Stimulated activated CD4-positive, alpha-beta T cell treated with anti-CD3 and anti-CD28 coated beads, Interleukin-1b, Interleukin-23, amount 100 ng/mL, for 48 hours (primary cell): Measurements from ENCODE around the gene RGMA.
"Not testable (repeated sequence)": the region's sequence is repeated elsewhere in the genome, so short reads cannot be mapped to it uniquely, and the experiment has no call there.

Source experiments
- DNase-seq: peaks from one replicate; pipeline ENCODE4 v3.0.0-alpha.2; 2020

Gene RGMA

DNA sequence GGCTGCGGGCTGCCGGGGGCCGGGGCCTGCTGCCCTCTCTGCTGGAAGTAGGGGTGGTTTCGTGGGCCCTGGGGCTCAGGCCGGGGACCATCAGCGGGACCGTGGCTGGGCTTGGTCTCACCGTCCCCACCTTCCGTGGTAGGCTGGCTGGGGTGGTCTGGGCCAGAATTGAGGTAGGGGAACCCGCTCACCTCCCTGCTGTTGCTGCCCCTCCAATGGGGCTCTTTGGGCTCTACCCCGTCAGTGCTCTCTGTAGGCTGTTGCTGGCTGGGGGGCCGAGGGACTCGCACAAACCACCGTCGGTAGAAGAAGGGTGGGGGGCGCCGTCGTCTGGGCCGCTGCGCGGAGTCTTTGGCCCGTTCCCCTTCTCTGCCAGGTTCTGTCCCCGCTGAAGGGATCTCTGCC, 23.4 kb downstream of the RGMA start:
- no peak for DNase-seq

DNA sequence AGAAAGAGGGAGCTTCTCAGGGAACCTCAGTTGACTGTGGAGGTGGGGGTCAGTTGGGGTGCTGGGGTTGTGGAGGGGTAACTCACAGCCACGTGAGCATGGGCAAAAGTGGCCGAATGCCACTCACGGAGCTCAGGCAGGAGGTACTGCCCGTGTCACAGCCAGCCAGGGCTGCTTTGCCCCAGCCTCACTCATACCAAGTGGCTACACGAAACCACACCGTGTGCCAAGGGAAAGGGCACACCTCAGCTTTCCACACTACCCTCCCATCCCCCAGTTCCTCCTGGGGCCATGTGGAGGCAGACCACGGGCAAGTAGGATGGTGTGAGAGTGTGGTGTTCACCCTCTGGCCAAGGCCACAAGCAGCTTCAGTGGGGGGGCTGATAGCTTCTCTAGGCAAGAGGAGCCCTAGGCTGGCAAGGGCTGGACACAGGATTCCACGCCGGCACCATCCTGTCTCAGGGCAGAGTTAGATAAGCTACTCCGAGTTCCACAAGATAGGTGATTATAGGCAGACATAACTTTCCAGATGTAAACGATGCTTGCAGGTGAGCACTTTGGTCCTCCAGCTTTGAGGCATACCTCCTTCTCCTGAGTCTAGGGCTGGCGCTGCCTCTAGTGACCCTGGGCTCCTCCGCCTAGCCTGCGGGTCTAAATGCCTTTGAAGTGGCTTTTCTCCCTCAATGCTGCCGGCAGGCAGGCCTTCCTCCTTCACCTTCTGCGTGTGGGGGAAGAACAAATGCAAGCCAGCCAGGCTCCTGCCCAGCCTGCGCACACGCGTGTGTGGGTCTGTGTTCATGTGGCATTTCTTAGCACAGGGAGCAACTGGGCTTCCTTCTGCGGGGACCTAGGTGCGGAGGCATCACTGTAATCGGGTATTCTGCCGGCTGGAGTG, 25.0 kb downstream of the RGMA start:
- no peak for DNase-seq

DNA sequence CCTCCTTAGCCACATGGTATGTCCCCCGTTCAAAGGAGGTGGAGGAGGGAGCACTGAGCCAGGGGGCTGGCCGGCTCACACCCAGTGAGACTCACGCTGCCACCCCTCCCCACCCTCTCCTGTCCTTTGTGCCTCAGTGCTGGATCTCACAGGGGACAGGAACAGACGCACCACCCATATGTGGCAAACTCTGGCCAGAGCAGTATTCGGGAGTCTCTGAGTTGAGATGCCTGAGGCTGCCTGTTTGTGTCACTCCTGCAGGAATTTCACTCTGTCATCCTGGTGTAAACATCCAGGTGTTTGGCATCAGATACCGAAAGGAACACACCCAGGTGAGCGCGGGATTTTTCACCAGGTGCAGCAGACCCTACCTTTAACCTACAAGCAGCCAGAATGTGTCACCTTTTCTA, 25.7 kb downstream of the RGMA start:
- DNase-seq = no peak

DNA sequence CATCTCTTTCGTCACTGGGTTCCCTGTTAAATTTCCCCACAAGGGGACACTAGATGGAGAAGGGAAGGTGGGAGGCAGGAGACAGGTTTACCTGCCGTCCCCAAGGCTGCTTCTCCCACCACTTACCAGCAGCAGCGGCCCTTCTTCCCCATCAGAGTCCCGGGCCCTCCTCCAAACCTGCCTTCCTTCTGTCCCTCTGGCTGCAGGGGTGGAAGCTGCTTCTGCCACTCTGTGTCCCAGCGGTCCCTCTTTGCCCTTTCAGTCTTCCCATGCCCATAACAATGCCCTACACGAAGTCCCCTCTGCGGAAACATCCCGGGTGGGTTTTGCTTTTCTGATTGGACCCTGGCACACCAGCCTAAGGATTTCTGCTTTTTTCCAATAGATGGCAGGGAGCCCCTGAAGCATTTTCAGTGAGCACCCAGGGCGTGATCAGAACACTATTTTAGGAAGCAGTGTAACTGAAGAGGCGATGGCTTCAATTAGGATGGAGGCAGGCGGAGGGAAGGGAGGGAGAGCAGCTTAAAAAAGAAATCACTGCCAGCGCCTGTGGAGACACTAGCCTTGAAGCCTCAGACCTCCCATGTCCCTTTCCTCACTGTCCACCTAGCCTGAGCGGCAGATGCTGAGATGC, 26.3 kb downstream of the RGMA start:
- DNase-seq = not testable (repeated sequence)

DNA sequence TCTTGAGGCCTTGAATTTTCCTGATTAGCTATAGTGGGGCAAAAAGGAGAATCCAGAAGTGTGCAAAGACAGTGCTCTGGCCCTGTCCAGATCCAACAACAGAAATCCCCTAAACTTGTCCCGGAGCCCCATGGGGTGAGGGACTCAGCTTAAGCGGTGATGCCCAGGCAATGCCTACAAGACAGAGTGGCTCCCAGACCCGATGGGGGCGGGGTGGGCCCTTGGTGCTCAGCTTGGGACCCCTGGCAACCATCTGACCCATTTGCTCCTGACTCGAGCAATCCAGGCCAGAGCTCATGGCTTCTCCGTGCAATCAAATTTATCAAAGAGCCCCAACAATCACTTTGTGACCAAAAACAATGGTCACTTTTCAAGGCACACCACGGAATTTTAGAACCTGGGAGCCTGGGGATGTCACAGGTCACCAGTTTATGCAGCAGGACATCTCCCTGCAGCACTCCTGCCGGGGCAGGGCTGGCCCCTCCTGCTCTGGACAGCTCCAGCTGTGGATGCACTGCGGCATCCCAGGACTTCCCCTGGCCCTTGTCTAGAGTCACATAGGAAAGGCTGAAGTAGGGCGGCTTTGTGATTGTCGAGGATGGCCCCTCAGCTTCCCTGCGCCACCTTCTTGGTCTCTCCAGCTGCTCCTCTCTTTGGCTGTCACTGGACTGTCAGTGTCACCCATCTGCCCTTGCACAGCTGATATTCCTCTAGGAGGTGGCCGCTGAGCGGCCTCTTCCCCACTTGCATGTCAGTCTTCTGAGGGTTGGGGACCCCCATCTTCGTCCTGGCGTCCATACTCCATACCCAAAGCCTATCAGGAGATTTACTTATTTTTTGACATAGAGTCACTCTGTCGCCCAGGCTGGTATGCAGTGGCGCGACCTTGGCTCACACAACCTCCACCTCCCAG, 28.4 kb downstream of the RGMA start:
- DNase-seq = no peak

DNA sequence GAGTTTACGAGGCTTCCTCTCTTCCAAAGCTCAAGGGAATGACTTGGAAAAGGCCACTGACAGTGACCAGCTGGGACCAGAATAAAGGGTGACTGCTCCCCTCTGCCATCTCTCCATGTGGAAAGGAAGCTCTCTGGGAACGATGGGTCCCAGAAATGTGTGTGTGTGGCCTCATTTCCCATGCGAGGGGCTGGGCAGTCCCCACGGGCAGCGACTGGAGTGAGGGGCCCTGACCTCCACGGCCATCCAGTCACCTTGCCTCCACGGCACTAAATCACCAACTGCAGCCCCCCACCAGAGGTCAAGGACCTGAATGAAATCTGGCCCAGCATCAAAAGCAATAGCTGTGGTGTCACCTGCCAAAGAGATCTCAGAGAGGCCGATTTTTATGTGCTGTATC, 29.6 kb downstream of the RGMA start:
- no peak for DNase-seq

DNA sequence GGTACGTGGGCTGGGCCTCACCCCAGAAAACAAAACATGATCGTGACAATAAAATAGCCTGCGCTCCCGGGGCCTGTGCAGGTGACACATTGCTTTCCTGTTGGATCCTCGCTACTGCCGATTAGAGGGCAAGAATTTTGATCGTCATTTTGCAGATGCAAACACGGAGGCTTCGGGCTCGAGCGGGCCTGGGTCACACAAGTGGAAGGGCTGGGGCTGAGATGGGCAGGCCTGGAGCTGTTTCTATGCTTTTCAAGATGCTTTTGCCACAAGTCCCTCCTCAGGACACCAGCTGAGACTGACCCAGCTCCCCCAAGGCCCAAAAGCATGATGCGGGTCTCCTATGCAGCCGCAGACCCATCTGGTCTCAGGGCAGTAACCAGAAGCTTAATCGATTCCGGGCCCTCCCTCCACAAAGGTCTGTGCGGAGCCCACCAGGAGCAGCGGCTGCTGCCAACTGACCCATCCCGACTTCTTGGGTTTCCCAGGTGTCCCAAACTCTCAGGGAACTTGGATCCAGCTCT, 30.0 kb downstream of the RGMA start:
- DNase-seq = no peak

DNA sequence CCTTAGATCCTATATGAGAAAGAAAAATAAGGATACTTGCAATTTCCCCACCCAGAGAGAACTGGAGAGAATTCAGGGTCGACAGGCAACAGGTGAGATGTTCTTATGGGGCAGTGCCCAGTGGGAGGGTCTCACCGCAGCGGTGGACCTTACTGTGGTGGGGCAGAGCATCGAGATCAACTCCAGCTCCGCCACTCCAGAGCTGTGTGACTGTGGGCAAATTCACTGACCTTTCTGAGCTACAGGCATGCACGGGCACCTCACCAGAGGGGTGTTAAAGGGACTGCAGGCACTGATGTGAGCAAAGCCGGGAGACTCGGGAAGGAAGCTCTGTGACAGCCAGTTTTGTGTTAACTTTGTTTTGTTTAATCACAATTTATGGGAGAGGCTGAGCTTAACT, 30.9 kb downstream of the RGMA start:
- DNase-seq = no peak

DNA sequence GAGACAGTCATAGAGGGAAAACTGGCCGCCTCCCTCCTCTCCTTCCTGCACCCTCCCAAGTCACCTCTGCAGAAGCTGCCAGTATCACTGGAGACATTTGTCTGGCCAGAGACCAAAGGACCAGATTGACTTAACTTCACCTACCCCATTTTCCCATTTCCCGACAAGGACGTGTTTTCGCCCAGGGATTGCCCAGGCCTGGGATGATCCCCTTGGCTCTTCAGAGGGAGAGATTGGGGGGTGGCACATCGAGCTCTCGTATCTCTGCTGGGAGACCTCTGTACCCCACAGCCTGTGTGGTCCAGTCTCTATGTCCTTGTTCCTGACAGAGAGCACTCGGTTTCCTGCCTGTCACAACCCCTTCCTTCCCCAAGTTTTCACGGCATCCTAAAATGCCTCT, 31.4 kb downstream of the RGMA start:
- no peak for DNase-seq

DNA sequence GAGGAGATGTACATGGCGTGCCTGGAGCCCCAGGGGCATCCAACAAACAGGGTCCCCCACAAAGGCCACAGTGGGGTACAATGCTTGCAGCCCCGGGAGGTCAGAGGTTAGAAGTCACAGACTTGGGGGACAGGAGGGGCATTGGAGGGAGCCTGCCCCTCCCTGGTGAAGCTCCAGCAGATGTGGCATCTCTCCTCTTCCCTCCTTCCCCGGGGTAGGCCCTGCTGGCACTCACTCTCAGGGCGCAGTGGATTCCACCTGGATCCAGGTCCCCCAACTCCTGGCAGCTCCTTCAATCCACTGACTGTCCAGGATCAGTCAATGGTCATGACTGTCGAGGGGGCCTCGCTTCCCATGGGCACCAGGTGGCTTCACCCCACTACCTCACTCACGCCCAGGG, 32.2 kb downstream of the RGMA start:
- DNase-seq = no peak

DNA sequence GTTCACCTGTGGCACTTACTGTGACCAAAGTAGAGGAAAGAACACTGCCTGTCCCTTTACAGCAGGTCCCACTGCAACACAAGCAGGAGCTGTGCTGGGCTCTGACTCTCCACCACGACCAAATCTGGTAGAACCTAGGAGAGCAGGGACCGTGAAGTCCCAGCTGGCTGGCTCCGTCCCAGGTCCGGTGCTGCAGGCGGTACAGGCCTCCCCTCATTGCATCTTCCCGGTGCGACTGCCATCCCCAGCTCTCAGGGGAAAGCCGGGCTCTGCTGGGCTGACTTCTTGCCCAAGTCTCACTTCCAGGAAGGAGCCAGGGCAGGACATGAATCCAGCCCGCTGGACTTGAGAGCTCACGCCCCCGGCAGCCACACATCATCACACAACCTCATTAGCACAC, 33.8 kb downstream of the RGMA start:
- DNase-seq = no peak

DNA sequence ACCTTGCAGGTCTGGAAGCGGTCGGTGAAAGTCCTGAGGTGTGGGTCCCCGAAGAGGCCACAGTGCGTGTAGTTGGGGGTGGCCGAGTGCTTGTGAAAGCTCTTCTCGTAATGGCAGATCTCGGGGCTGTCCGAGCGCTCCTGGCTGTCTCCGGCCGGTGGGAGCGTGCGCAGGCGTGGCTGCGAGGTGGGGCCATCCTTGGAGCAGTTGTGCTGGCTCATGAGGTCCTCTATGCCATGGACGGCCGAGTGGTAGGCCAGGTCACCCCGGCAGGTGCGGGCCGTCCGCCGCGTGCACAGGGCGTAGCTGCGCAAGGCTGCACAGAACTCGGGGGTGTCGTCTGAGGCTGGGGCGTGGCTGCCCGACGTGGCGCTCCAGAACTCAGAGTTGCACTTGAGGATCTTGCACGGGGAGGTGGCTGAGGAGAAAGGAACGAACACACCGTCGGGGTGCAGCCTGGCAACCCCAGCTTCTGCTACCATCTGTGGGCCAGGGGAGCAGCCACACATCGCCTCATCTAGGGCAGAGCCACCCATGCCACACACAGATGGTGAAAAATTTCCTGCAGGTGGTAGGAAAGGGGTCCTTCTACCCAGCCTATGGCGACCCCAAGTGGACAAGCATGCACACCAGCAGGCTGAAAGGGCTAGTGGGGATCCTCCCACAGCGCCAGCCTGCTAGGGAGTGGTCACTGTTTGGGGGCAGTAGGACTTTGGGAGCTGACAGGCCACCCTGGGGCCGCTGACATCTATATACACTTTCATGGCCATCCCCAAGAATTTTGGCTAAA, 36.7 kb downstream of the RGMA start:
- no peak for DNase-seq

DNA sequence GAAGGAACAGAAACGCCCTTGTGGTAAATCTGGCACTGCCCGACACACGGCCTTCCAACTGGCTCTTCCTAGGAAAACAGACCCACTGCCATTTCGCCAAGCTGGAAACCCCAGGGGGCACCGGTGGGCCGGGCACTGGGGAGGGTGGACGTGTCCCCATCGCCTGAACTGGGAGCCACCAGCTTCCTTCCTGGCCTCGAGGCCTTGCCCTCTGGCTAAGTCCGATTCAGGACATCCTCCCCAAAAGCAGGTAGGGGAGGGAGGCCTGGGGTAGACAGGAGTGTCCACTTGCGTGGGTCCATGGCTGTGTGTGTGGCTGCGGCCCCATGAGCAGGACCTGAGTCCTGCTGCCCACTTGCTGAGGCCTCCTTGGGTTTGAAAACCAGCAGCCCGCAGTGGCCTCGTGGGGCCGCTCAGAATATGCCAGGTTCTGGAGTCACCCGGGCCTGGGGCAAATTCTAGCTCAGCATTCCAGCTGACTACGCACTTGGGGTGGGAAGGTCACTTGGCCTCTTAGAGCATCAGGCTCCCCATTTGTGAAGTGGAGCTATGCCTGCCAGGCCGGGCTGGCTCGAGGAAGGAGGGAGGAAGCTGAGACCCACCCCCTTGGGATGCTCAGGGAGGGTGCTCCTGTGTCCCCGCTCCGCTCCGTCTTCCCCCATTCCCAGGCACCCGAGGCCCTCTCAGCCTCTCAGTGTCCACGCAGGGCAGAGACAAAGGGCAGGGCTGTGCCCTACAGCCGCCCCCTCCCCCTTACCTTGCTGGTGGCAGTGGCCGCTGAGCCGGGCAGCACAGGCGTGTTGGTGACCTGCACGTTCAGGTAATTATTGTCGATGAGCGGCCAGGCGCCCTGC, 37.5 kb downstream of the RGMA start:
- no peak for DNase-seq

DNA sequence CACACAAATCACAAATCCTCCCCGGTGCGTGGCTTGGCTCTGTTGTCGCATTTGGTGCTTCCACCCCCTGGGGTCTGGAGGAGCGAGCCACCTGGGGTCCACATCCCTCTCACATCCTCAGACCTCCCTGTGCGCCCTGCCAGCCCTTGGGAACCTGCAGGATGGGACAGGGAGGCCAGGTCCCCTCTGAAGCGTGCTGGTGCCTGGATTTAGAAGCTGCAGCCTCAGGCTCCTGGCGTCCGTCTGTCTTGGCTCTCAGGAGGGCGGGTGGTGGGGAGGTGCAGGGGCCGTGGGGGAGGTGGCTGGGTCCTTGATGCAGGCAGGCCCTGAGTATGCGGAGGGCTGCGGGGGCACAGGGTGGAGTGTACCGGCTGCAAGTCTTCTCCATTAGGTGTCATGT, 38.4 kb downstream of the RGMA start:
- DNase-seq = no peak

DNA sequence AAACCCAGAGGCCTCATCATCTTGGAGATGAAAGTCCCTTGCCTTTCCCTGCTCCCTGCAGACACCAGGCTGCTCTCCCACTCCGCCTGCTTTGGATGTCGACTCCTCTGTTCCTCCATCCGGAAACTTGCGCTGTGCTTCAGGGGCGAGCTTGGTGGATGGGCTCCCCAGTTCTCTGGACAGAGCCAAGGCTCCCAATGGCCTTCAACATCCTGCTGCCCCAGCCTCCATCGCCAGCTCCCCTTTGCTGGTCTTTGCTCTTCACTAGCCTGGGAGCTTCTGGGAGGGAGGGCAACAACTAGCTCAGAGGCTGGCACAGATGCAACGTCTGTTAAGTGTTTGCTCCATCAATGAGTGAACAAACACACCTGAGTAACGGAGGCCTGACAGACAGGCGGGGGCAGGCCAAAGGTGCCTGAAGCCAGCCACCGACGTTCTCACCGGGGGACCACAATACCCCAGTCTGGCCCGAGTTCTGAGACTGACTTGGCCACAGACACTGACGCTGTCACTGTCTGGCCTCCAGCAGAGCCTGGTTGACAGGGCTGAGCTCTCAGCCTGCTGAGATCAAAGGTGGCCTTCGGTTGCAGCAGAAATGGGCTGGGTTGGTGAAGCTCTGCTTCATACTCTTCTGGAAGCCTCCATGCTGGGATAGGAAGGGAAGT, 39.0 kb downstream of the RGMA start:
- DNase-seq = no peak

DNA sequence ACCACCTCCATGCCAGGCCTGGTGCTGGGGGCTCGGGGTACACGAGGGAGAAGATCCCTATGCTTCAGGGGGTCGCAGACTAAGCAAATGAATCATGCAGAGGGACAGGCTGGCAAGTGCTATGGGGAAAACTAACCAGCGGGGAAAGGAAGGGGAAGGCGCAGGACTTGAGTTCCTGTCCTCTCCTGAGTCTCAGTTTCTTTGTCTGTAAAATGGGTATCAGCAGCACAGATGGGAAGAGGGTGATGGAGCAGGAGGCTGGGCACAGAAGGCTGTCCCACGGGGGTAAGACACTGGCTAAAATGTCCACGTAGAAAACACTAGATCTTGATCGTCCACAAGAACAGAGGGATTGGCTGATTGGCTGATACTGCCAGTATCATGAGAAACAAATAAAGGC, 39.8 kb downstream of the RGMA start:
- no peak for DNase-seq

DNA sequence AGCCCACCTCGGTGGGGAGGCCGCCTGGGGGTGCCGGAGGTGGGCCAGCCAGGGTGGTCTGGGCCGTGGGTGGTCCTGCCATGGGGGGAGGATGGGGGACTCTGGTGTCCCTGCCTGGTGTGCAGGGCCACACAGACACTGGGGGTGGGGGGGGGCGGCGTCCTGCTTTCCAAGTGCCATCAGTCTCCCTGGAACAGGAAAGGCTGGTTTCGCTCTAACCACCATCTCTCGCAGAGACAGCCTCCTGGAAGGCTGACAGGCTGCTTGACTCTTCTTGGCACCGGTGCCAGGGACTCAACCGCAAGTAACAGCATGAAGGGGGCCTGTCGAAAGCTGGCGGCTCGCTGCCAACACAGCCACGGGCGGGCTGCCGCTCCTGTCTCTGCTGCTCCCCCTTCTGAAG, 40.3 kb downstream of the RGMA start:
- DNase-seq = no peak

DNA sequence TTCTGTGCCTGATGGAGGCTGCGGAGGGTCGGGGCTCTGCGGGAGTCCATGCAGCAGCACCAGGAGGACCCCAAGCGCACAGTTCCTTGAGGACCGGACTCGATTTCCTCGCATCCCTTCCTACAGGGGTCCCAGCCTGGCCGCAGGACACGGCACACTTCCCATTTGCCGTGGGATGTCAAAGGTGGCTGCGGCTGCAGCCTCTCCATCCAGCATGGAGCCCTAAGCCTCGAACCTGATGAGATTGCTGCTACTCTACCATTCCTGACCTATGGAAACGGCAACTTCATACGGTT, 40.6 kb downstream of the RGMA start:
- no peak for DNase-seq

DNA sequence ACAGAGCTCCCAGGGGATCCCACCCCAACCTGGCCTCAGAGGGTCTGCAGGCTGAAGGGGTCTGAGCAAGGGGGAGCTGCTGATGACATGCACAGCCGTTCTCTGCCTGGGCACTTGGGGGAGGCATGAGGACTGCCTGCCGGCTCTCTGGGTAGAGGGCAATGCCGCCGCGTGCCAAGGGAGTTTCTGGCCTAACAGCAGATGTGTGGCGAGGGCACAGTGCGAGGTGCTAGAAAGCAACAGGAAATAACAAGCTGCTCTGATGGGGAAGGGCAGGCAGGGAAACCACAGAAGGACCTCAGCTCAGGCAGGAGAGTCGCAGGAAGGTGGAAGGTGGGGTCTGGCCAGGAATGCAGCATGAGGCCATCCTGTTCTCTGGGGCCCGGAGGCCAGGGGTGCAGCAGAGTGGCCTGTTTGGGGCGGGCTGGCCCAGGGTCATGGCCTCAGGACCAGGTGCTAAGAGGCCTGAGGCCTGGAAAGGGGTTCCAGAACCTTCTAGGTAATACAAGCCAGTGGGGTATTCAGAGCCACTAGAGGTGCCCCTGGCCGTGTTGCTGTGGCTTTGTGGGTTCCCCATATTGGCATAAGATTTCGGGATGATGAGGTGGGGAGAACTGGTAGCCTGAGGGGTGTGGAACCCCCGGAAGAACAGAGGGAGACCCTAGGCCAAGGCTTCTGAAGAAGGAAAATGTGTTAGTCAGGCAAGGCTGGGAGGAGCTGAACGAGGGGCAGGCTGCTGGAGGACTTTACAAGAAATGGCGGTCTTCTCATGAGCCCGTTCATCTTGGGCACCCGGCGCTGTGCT, 41.2 kb downstream of the RGMA start:
- no peak for DNase-seq

DNA sequence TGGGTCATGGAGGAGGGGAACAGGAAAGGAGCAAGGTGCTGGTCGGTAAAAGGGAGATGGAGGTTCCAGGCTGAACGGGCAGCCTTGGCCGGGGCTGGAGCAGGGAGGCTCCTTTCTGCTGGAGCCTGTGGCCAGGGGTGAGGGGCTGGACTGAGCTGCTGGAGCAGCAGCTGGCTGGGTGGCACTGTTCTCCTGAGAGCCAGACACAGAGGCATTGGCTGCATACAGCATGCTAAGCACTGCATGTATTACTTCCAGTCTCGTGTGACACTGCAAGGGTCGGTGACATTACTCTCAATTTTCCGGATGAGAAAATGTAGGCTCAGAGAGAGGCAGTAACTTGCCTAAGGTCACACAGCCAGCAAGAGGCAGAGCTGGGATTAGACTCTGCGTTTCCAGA, 42.3 kb downstream of the RGMA start:
- no peak for DNase-seq
